ENCODE data around the gene NHEJ1. TPM values are rescaled to one million over a fixed set of nuclear protein-coding genes. Genes with fewer than 3 reads are reported as not detected.

The NHEJ1 gene
- total and polyA plus RNA-seq, 8 donors = 4.5 to 25.5 (median 11.8) TPM

DNA sequence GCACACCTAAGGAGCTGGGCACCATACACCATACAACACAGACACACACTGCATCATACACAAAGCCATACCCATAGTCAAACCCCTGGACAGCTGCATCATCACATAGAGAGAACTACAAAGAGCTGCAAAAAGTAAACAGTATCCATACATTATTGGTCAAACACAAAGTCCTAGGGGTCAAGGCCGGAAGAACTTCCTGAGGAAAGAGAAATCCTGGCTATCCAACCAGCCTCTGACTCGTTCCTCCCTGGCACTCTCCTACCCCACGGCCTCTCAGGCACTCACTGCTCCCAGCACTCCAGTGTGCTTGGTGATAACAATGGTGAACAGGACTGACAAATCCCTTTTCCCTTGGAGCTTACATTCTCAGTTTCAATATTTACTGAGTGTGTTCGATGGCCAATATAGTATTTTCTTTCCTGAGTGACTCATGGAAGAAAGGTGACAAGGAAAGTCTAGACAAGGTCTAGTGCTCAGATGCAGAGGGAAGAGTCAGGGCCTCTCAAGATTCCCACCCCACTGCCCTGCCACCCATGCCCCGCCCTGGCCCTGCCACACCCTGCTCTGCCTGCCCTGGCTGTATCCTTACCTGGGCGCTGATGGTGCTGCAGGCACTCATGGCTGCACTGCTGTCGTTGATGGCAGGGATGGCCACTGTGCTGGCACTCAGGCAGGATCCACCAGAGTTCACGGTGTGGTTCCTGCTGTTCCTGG is 122.7 kb downstream of the NHEJ1 start:
- H3K27ac ChIP-seq = peak overlapping the region in 2 of 5 donors; percentile 38 to 58
- WGBS, 5 donors = 22 to 35% (median 26%) methylated on average over 8 of the region's 8 CpGs
- H3K4me3 ChIP-seq = no peak overlapping the region
- DNase-seq = peak; percentile 50 to 57
- no peaks in the 10 kb centered on the region for H3K36me3 ChIP-seq
- peaks cover 5 to 30% (median 22%) of the 10 kb centered on the region in 4 donors for H3K4me1 ChIP-seq
- intact Hi-C loops (cut with DNase I; ENCODE audit: low total_unique reads) = no loop called here
- TF ChIP-seq POLR2AphosphoS5 (IDR thresholded peaks at IDR 0.05) (peak in 2 of 3 donors; percentile 69 to 81), EP300 (IDR thresholded peaks at IDR 0.05) (no peak)
- TF ChIP-seq, protein P1, sequence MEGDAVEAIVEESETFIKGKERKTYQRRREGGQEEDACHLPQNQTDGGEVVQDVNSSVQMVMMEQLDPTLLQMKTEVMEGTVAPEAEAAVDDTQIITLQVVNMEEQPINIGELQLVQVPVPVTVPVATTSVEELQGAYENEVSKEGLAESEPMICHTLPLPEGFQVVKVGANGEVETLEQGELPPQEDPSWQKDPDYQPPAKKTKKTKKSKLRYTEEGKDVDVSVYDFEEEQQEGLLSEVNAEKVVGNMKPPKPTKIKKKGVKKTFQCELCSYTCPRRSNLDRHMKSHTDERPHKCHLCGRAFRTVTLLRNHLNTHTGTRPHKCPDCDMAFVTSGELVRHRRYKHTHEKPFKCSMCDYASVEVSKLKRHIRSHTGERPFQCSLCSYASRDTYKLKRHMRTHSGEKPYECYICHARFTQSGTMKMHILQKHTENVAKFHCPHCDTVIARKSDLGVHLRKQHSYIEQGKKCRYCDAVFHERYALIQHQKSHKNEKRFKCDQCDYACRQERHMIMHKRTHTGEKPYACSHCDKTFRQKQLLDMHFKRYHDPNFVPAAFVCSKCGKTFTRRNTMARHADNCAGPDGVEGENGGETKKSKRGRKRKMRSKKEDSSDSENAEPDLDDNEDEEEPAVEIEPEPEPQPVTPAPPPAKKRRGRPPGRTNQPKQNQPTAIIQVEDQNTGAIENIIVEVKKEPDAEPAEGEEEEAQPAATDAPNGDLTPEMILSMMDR (IDR thresholded peaks at IDR 0.05) = no peak
- H3K9me3 ChIP-seq = no peaks in the 10 kb centered on the region
- H3K27me3 ChIP-seq = peaks cover 0 to 81% (median 8%) of the 10 kb centered on the region in 3 donors

DNA sequence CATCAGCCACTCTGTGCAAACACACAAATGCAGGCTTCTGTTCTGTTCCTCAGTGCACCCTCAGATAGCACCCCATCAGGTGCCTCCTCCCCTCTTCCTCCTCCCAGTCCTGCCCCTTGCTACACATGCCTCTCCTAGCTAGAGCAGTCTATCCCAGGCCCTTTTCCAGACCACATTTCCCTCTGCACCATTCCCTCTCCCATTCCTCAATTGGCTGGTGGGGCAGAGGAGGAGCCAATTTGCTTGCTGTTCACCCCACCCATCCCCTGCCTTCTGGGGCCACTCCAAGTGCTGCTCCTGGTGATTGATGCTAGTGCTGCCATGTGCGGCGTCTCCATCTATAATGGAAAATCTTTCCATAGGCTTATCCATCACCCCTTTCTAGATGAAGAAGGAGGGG is 124.7 kb downstream of the NHEJ1 start:
- no peaks in the 10 kb centered on the region for H3K36me3 ChIP-seq
- WGBS, 5 donors = 74 to 90% (median 88%) methylated on average over 2 of the region's 2 CpGs
- intact Hi-C loops (cut with DNase I; ENCODE audit: low total_unique reads) = no loop called here
- H3K27ac ChIP-seq = no peak overlapping the region
- H3K4me3 ChIP-seq = no peak overlapping the region
- peaks cover 0 to 81% (median 4%) of the 10 kb centered on the region in 3 donors for H3K27me3 ChIP-seq
- no peaks in the 10 kb centered on the region for H3K9me3 ChIP-seq
- DNase-seq = no peak
- peaks cover 5 to 20% (median 15%) of the 10 kb centered on the region in 4 donors for H3K4me1 ChIP-seq
- TF ChIP-seq, protein P1 (IDR thresholded peaks at IDR 0.05) = no peak
- TF ChIP-seq POLR2AphosphoS5 (IDR thresholded peaks at IDR 0.05) (no peak), EP300 (IDR thresholded peaks at IDR 0.05) (no peak), POLR2A (IDR thresholded peaks at IDR 0.05) (no peak)

DNA sequence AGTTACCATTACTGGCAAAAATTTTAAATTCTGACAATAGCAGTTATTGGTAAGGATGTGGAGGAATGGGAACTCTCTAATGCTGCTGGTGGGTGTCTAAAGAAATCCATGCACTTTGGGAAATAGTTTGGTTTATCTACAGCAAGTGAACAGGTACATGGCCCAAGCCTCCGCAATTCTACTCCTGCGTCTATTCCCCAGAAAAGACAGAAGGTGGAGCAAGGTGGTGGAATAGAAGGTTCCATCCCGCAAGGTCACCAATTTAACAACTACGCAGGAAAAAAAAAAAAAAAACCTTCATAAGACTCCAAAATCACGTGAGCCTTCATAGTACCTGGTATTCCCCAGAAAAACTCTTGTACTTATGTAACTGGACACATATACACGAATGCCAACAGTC is 125.8 kb downstream of the NHEJ1 start:
- intact Hi-C loops (cut with DNase I; ENCODE audit: low total_unique reads) = no loop called here
- 37 to 47% (median 42%) methylated on average over 6 of the region's 6 CpGs for WGBS, 5 donors
- DNase-seq = no peak
- peaks cover 0 to 81% (median 6%) of the 10 kb centered on the region in 3 donors for H3K27me3 ChIP-seq
- no peaks in the 10 kb centered on the region for H3K36me3 ChIP-seq
- H3K27ac ChIP-seq = no peak overlapping the region
- H3K4me1 ChIP-seq = peaks cover 5 to 20% (median 13%) of the 10 kb centered on the region in 4 donors
- no peaks in the 10 kb centered on the region for H3K9me3 ChIP-seq
- H3K4me3 ChIP-seq = no peak overlapping the region
- no peak for TF ChIP-seq POLR2A (IDR thresholded peaks at IDR 0.05)
- TF ChIP-seq EP300 (IDR thresholded peaks at IDR 0.05) = no peak
- no peak for TF ChIP-seq POLR2AphosphoS5 (IDR thresholded peaks at IDR 0.05)
- TF ChIP-seq, protein P1 (IDR thresholded peaks at IDR 0.05) = no peak

DNA sequence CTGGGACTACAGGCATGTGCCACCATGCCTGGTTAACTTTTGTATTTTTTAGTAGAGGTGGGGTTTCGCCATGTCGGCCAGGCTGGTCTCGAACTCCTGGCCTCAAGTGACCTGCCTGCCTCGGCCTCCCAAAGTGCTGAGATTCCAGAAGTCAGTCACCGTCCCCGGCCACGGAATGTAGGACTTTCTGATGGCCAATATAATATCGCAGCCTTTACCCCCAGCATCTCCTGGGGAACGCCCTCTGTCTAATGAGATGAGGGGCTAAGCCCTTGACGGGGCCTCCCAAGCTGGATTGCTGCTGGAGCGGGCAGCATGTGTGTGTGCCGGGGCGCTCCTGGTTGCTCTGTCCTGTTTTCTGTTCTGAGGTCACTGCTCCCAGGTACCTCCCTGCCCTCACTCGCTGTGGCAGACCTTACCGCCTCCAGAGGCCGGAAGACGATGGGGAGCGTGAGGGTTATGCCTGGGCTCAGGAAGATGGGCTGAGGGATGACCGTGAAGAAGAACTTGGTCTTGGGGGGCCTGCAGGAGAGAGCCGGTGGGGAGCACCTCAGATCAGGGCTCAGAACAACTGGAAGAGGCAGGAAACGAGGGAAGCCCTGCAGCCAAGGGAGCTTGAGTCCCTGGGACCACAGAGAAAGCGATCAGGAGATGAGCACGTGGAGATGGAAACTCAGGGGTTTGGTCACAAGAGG is 128.4 kb downstream of the NHEJ1 start:
- no peak for DNase-seq
- Histone ChIP-seq H3K9me3 (no peaks in the 10 kb centered on the region), H3K4me3 (no peak overlapping the region), H3K4me1 (peaks cover 0 to 3% (median 0%) of the 10 kb centered on the region in 4 donors), H3K36me3 (no peaks in the 10 kb centered on the region), H3K27me3 (peaks cover 0 to 76% (median 6%) of the 10 kb centered on the region in 3 donors), H3K27ac (no peak overlapping the region)
- TF ChIP-seq POLR2AphosphoS5 (IDR thresholded peaks at IDR 0.05) = no peak
- TF ChIP-seq POLR2A (IDR thresholded peaks at IDR 0.05) = no peak
- no peak for TF ChIP-seq EP300 (IDR thresholded peaks at IDR 0.05)
- TF ChIP-seq, protein P1 (IDR thresholded peaks at IDR 0.05) = no peak
- 80 to 91% (median 88%) methylated on average over 23 of the region's 23 CpGs for WGBS, 5 donors
- intact Hi-C loops (cut with DNase I; ENCODE audit: low total_unique reads) = no loop called here
